Measurements from ENCODE around the gene TRAP1.

The TRAP1 gene

DNA sequence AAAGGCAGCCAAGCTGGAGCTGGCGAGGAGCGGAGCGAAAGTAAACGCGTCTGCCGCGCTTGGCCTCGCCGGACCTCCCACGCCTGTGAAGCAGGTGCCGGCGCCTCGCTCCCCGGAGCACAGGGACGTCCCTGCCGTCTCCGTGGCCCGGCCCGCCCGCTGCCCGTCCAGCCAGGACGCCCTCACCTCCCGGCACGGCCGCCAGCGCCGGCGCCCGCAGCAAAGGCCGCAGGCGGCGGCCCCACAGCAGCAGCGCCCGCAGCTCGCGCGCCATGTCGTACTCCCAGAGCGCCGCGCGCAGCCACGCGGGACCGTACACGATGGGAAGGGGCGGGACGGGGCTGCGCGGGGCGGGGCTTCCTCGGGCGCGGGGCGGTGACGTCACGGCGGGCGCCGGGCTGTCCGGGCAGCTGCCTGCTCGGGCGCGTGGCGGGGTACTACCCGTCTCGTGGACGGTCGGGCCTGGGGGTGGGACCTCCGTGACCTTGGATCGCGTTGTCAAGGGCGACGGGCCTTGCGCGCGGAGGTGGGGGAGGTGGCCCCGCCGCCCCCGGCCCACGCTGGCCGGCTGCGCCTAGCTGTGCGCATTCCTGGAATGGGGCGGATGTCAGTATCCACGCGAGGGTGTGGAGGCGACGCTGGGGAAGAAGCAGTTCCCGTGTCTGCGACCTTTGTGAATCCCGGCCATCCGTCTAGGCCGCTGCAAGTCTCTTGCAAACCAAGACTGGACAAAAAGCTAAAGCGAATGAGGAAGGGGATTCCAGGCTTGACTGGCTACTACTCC lies at the start of gene TRAP1:
TRAP1 (minus strand) TSS at position 290 of the 784 bp plus-strand sequence; CDS start at position 274, 16 bp downstream.
- DNase-seq = peak; percentile 77 to 86

DNA sequence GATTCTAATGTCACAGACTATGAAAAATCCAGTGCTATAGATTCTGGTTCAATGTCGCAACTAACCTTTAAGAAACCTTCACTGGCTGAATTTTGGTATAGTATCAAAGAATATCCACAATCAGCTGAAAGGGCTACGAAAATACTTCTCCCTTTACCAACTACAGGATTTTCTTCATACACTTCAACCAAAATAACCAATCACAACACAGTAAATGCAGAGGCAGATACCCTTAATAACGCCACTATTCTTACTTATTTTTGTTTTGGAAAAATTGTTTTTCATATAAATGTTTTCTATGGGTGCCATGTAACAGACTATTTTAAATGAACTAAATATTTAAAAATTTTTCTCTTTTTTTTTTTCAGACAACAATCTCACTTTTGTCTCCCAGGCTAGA lies 48.9 kb upstream of the TRAP1 start:
- no peak for DNase-seq

DNA sequence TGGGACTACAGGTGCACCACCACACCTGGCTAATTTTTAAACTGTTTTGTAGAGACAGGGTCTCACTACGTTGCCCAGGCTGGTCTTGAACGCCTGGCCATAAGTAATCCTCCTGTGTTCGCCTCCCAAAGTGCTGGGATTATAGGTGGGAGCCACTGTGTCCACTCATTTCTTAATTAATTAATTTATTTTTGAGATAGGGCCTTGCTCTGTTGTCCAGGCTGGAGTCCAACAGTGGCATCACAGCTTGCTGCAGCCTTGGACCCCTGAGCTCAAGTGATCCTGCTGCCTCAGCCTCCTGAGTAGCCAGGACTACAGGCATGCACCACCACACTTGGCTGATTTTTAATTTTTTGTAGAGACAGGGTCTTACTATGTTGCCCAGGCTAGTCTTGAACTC lies 47.1 kb upstream of the TRAP1 start:
- no peak for DNase-seq

DNA sequence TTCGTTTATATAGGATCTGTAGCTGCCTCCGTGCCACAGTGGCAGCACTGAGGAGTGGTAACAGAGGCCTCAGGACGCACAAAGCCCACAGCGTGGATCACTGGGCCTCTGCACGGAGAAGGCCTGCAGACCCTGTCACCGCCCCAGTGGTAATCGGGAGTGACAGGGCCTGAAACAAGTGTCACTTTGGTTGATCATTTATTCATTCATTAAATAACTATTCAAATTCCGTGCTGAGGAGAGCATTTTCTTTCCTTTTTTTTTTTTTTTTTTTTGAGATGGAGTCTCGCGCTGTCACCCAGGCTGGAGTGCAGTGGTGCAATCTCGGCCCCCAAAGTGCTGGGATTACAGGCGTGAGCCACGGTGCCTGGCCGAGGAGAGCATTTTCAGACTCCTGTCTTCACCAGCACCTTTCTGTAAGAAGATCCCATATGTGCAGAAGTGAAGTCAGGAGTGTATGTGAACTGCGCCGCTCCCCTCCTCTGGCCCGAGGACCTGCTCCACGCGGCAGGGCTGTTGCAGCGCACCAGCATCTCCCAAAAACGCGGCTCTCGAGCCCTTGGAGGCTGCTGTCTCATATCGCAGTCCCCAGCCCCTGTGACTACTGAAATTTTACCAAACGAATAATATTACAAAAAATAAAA lies 44.9 kb upstream of the TRAP1 start:
- DNase-seq = peak in 1 of 2 donors; percentile 11

DNA sequence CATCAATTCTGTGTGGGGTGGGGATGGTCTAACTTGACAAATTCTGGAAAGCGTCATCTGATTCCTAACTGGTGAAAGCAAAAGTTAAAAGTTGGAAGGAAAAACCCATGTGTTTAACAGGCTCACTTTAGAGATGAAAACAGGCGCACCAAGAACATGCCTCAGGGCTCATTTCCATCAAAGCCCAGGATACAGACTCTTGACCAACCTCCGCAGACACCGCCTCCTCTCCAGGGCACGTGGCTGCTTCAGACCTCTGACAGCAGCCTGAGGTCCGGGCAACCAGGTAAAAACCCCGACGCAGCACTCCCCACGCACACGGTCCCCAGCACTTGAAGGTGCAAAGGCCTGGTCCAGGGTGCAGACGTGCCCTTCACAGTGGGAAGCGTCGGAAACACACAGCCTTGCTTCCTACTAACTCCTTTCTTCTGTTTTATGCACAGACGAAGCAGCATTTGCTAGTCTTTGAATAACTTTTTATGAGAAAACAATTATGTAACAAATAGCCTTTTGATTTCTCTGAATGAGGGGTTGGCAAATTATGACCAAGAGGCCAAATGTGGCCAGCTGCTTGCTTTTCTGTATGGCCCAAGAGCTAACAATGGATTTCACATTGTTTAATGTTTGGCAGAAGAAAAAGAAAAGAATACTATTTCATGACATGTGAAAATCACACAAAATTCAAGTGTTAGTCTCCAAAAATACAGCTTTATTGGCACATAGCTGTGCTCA lies 44.2 kb upstream of the TRAP1 start:
- DNase-seq = peak in 1 of 2 donors; percentile 57

DNA sequence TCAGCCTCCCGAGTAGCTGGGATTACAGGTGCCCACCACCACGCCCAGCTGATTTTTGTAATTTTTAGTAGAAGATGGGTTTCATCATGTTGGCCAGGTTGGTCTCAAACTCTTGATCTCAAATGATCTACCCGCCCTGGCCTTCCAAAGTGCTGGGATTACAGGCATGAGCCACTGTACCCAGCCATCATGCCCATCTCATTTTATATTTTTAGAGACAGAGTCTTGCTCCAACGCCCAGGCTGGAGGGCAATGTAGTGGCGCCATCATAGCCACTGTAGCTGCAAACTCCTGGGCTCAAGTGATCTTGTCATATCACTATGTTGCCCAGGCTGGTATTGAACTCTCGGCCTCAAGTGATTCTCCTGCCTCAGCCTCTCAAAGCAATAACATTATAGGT lies 43.2 kb upstream of the TRAP1 start:
- no peak for DNase-seq

DNA sequence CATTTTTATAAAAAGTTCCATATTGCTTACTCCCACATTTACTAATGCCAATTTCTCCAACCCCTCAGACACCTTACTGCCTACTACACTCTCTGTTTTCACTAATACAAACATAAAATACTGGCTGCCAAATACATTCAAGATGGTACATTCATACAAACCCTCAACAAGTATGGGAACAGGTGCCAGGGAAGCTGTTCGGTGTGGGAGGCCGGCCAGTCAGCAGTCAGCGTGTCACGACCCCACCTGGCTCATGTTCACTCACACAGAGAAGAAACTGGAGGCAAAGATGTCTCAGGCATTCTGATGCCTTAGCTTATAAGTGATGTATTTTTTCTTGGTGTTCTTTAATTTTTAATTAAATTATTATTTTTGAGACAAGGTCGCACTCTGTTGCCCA lies 42.4 kb upstream of the TRAP1 start:
- DNase-seq = no peak

DNA sequence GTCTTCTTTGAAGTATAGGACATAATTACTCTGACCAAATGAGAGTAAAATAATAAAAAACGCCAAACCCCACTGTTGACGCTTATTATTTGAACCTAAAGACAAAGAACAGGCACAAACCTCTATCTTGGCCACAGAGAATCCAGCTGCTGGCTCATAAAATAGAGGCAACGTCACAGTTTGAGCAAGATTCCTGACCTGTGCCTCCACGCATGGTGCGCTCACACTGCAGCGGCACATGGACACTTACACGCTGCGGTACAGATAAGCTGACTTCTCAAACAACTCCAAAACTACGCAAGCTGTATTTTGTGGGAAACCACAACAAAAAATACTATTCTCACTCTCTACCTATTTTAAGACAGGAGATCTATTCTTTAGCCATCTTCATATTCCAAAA lies 38.8 kb upstream of the TRAP1 start:
- DNase-seq = no peak

DNA sequence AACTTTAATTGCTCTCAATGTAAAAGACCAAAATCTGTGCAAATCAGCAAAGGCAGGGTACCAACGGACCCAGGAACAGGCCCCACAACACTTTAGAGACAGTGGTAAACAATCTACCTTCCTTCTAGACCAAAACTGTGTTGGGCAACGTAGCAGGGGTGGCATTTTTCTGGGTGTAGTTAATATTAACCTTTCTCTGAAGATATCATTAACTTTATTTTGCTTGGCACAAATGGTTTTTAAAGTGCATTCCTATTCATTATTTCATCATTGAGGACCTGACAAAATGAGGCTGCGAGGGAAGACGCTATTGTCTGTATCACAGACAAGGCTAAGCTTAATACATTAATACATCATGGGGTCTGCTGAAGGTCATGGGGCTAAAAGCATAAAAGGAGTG lies 37.9 kb upstream of the TRAP1 start:
- no peak for DNase-seq

DNA sequence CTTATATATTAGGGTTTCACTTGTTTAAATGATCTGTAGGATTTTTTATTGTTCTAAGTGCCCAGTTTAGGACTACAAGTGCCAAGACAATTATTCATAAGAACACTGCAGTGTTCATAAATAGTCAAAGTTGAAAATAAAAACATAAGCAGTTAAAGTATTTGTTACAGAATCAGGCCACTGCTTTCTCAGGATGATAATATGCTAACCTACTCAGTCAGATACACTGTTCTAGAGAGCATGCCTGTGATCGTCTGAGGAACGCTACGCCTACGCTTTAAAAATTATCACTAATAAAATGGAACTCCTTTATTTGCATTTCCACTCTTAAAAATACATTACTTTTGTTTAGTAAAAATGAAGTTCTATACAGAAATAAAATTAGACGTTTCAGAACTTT lies 37.4 kb upstream of the TRAP1 start:
- no peak for DNase-seq

DNA sequence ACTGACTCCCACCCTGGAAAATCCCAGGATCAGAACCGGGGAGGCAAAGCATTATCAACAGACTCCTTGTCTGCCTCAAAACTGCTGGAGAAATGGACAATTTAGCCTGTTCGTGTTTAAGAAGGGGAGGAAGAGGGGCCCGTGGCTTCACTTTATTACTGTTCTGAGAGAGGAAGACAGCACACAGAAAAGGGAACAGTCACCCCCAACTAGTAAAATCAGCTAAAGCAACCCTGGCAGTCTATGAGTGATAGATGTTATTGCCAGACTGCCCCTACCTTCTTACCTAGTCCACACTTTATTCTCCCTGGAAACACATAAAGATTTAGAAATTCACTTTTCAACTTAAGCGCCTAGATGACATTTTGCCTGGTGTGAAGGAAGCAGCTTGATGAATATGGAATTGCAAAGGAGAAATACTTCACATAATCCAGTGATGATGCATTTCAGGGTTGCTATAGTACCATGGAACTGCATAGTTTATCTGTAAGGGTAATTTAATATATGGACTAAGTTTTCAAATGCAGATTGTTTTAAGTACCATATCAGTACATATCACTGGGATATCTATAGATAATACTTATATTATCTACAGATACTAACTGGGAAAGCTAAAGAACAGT lies 36.9 kb upstream of the TRAP1 start:
- no peak for DNase-seq

DNA sequence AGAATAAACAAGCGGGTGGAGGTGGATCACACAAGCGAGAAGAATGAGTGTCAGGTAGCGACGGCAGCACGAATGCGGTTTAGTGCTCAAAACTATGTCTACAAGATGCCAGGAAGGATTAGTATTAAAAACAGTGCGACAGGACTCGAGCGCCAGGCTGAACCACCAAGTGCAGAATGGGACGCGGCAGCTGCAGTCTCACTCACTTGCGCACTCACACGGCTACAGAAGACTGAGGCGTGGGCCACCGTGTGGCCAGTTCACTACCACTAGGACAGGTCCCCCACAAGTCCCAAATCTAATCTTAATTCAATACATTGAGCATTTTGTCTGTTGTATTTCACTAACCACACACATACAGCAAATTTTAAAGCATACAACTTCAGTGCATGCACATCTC lies 35.7 kb upstream of the TRAP1 start:
- DNase-seq = no peak

DNA sequence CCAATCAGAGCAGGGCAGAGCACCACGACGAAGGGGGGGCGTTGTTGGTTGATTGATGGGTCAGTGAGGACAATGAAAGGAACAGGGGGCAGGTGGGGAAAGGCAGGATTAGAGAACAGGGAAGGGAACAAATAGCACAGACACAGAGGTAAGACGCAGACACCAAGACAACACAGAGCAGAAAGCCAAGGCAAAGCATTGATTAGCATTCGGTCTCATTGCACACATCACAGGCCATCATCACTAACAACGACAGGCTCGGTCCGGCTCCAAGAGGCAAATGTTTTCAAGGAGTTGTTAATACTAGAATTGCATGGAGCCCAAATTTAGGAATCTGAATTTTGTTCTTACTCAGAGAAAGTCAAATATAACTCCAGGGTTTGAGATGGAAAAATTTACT lies 34.6 kb upstream of the TRAP1 start:
- no peak for DNase-seq

DNA sequence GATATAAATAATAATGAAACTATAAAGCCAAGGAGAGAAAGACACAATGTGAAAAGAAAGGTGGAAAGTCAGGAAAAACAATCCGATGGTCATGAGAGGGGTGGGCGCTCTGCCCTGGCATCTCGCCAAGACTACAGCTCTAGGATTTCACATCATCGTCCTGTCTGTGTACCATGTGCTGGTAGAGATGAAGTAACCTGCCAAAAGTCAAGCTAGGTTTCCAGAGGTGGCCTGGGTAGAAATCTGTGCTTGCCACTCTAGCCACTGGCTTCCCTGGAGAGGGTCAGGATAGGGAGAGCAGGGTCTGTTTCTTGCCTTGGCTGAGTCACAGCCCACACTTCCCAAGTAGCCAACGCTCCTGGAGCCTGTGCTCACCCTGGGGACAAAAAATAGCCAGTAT lies 31.0 kb upstream of the TRAP1 start:
- DNase-seq = no peak

DNA sequence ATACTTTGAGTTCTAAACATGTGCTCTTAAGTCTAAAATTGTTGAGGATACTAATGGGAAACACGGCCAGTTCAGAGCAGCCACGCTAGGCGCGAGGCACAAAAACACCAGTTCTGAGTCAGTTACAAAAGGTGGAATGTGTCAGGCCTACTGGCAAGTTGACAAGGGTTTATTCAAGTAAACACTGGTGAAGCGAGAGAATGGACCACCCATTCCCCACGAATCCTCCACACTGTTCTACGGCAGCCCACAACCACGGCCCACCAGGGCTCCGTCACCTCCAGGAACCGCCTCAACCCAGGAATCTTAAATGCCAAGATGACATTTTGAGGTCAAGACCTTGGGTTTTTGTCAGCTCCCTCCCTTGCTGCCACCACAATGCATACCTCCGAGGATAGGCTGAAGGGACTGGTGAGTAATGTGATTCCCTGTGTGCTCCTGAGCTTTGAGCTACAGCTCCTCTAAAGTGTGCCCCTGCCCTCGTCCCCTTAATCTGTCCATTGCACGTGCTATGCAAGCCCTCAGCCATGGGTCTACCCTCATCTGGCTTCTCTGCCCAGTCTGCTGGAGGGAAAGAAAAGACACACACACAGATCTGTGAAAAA lies 28.5 kb upstream of the TRAP1 start:
- DNase-seq = no peak

DNA sequence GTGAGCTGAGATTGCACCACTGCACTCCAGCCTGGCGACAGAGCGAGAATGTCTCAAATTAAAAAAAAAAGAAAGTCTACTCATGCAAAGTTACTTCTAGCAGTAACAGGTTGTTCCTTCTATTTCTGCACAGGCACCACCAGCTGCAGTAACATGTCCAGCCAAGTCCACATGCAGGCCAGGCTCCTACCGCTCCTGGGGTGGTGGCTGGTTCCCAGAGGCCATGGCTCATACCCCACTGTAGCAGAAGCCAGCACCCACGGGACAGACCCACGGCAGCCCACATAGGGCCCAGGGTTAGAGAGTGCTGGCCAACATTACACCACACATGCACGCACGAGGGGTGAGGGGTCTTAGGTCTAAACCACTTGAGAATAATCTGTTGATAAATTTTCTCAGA lies 26.7 kb upstream of the TRAP1 start:
- DNase-seq = no peak

DNA sequence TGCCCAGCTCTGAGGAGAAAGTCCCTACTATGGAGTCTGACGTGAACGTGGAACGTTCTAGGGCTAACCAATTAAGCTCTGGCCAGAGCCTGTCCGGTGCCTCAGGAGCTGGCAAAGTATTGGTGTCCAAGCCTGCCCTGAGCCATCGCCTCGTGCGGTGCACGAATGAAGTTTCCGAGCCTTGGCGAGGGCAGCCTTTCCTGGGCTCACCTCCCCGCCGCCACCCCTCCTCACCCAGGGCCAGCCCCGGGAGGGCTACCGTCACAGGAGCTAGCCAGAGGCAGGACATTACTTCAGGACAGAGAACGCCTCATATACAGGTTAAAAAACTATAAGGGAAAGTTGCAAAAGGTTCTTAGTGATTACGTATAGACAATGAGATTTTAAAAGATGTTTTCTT lies 23.6 kb upstream of the TRAP1 start:
- DNase-seq = no peak

DNA sequence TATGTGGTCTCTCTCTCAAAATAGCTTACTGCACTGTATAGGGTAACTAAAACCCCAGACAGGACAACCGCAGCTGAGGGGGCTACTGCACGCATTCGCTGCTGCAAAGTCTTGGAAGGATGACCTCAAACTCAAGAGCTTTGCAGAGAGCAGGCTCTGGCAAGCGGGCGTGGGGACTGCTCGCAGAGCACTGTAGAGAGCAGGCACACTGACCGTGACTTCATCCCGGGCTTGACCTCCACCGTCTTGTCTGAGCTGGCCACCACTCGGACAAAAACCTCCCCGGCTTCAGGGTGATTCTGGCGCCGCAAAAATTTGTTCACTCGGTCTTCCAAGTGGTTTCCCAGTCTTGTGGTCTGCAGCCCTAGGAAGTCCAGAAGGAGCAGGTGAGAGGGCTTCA lies 22.9 kb upstream of the TRAP1 start:
- DNase-seq = no peak

DNA sequence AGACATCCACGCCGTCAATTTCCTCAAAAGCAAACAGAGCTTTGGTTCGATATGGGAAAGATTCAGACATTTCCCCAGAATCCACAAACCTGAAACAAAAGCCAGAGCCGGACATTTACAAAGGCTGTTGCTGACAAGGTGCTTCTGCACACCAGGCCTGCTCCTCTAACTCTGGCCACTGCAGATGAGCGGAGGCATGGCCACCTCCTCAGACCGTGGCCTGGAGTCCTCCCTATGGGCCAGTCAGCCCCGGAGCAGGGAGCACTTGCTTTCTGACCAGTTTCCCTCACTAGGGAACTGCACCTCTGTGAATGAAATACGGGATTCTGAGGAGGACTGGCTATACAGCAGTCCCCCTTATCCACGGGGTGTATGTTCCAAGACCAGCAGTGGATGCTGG lies 22.3 kb upstream of the TRAP1 start:
- DNase-seq = no peak

DNA sequence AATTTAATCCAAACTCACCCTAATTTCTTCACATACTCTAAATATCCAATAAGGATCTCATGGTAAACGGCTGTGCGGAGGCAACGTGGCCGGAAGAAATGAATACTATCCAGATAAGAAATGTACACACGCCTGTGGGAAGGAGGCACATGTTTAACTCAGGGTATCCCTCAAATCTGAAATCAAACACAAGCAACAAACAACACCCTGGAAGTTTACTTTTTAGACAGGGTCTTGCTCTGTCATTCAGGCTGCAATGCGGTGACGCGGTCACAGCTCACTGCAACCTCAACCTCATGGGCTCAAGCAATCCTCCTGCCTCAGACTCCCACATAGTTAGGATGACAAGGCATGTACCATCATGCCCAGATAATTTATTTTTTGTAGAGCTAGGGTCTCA lies 21.2 kb upstream of the TRAP1 start:
- no peak for DNase-seq

DNA sequence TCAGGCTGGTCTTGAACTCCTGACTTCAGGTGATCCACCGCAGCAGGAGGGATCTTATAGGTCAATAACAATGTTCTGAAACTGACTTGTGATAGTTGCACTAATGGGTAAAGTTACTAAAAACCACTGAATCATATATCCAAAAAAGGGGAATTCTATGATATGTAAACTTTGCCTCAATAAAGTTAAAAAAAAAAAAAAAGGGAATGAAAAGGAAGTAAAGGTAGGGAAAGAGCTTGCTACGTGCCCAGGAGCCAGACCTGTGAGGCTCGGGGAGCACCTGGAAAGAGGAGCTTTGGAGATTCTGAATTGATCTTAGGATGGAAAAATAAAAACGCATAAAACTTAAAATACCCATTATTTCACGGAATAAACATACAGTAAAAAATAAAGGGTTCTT lies 20.8 kb upstream of the TRAP1 start:
- DNase-seq = no peak

DNA sequence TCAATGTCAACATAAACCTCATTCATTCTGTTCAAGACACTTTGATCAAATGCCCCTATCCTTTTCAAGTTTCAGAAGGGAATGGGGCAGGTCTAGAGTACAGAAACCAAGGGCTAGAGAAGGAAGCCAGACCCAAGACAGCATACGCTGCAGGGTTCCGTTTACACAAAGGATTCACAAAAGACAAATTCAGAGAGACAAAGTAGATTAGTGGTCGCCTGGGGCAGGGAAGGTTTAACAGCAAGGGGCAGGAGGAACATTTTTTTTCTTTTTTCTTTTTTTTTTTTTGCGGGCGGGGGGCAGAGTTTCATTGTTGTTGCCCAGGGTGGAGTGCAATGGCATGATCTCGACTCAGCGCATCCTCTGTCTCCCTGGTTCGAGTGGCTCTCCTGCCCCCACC lies 19.9 kb upstream of the TRAP1 start:
- DNase-seq = no peak

DNA sequence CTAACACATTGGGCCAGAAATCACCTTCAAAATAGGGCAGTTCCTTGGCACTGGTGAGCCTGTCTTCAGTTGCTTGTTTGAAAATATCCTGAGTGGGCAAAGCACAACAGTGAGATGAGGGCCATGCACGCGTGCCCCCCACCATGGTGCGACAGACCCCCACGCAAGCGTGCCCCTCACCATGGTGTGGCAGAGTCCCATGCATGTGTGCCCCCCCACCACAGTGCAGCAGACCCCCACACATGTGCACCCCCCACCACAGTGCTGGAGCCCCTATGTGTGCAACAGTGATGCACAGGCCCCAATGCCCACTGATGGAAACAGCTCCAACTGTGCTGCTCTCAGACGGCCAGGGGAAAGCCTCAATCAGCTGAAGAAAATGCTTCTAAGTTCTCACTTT lies 18.8 kb upstream of the TRAP1 start:
- DNase-seq = no peak
